Measurements from ENCODE around the gene SEC14L6.

Gene SEC14L6

GRCh38 chr22:30538280-30538679 is 8.3 kb downstream of the SEC14L6 start:
- no peak overlapping the region for H3K4me3 ChIP-seq (ENCODE audit: low read depth, low read length)

- H3K4me3 ChIP-seq (ENCODE audit: low read depth, low read length), result no peak overlapping the region
Measured at GRCh38 chr22:30537083-30537731, 9.3 kb downstream of the SEC14L6 start.

- no peak overlapping the region for H3K4me3 ChIP-seq (ENCODE audit: low read depth, low read length)
Measured at GRCh38 chr22:30535182-30535581, 11.4 kb downstream of the SEC14L6 start.

GRCh38 chr22:30531651-30532608 is 14.6 kb downstream of the SEC14L6 start:
- no peak overlapping the region for H3K4me3 ChIP-seq (ENCODE audit: low read depth, low read length)

- no peak overlapping the region for H3K4me3 ChIP-seq (ENCODE audit: low read depth, low read length)
Measured at GRCh38 chr22:30526656-30527055, 19.9 kb downstream of the SEC14L6 start.

DNA sequence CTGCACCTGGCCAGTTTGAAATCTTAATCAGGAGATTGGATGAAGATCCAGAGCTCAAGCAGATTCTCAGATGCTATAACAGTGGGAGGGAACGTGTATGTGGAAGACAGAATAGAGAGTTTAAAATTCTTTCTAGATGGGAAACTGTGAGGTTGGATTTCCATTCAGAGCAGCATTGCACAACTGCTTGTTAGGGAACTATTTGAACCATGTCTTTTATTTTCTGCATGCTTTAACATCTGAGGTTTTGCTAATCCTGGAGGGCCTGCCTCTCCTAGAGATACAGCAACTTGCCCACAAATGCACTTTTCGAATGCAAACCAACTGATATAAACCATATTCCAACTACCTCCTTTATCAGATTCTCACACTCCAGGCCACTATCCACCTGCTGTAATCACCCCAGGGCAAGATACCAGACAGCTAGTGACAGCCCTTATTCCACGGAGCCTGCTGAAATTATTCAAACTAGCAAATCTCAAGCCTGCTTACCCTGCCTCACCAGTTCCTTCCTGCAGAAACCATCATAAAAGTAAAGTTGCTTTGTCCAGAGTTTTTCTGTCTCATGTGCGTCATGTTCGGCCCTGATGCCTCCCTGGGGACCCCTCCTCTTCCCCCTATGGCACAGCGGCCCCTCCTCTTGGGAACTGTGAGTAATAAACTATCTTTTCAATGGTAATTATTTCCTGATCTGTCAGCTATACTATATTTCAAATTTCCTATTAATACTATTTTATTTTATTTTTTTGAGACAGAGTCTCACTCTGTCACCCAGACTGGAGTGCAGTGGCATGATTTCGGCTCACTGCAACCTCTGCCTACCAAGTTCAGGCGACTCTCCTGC is 22.7 kb downstream of the SEC14L6 start:
- H3K4me3 ChIP-seq (ENCODE audit: low read depth, low read length), result no peak overlapping the region

DNA sequence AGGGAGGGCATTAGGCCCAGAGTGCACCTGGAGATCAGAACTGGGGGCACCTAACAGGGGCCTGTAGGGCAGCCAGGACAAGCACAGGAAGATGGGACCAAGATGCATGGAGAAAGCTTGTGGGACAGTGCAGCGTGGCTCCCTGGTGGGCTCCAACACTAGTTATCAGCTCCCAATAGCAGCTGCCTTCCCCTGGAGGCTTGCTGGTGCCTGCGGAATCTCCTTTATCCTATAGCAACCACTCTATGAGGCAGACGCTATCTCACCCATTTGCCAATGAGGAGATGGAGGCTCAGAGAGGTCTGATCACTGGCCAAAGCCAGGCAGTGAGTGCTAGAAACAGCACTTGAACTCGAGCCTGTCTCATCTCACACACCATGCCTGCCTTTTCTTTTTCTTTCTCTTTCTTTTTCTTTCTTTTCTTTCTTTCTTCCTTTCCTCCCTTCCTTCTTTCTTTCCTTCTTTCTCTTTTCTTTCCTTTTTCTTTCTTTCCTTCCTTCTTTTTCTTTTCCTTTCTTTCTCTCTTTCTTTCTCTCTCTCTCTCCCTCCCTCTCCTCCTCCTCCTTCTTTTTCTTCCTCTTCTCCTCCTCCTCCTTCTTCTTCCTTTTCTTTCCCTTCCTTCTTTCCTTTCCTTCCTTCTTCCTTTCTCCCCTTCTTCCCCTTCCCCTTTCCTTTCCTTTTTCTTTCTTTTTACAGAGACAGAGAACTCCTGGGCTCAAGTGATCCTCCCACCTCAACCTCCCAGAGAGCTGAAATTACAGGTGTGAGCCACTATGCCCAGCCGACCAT is 25.0 kb downstream of the SEC14L6 start:
- H3K4me3 ChIP-seq (ENCODE audit: low read depth, low read length), result no peak overlapping the region

DNA sequence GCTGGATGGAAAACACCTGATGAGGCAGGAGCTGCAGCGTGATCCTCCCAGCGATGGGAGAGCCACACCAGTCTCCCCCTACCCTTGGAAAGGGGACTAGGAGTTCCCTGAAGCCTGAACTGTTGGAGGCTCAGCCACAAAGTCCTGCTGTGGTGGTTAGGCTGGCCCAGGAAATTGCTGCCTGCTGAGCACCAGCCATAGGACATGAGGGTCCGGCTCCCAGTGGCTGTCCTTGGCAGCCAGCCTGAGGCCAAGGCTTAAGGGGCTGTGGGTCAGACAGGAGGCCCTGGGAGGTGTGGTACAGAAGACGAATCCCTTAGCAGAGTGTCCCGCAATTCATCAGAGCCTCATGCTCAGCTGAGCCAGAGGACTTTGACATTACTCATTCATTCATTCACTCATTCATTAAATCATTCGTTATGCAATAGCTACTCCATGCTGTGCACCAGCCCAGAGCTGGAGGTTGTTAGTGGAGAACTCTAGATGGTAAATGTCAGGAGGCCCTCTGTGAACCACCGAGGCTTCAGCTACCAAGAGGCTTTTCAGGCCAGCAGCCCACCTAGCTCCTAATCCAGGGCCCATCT is 26.6 kb downstream of the SEC14L6 start:
- H3K4me3 ChIP-seq (ENCODE audit: low read depth, low read length), result no peak overlapping the region

DNA sequence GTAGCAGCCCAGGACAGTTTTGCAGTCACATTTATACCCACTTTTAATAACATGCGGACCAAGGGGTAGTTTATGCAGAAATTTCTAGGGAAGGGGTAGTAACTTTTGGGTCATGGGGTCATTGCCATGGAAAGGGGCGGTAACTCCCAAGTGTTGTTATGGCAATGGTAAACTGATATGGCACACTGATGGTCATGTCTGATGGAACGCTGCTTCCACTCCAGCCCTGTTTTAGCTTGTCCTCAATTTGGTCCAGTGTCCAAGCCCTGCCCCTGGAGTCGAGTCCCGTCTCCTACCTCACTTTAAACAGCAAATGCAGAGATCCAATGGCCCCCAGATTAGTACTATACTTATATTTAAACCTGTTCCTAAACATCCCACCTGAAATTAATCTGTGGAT is 29.8 kb downstream of the SEC14L6 start:
- H3K4me3 ChIP-seq (ENCODE audit: low read depth, low read length), result no peak overlapping the region

GRCh38 chr22:30516273-30516672 is 30.3 kb downstream of the SEC14L6 start:
- no peak overlapping the region for H3K4me3 ChIP-seq (ENCODE audit: low read depth, low read length)

DNA sequence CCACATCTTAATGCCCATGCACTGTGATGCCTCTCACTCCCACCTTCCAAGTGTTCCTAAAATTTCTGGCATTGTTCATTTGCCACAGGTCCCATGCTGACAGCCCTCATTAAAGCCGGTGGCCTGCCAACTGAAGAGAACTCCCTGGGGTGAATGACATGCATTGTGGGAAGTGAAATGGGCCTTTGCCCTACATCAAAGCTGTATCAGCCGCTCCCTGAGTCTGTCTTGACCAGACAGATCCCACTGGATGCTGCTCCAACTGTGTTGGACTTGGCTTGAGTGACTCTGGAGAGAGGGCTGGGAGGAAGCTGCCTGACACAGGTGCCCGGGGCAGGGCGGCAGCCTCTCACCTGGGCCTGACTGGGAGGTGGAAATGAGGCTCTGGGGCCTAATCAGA is 32.3 kb downstream of the SEC14L6 start:
- no peak overlapping the region for H3K4me3 ChIP-seq (ENCODE audit: low read depth, low read length)

DNA sequence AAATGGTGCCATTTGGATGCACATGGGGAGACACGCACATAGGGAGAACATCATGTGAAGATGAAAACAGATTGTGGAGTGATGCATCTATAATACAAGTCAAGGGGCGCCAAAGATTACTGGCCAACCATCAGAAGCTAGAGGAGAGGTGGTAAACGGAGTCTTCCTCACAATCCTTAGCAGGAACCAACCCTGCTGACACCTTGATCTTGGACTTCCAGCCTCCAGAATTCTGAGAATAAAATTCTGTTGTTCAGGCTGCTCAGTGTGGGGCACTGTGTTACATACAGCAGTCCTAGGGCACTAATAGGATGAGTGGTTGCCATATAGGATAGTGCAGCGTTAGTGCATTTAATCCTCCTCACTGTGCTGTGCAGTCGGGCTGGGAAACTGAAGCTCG is 33.1 kb downstream of the SEC14L6 start:
- no peak overlapping the region for H3K4me3 ChIP-seq (ENCODE audit: low read depth, low read length)

DNA sequence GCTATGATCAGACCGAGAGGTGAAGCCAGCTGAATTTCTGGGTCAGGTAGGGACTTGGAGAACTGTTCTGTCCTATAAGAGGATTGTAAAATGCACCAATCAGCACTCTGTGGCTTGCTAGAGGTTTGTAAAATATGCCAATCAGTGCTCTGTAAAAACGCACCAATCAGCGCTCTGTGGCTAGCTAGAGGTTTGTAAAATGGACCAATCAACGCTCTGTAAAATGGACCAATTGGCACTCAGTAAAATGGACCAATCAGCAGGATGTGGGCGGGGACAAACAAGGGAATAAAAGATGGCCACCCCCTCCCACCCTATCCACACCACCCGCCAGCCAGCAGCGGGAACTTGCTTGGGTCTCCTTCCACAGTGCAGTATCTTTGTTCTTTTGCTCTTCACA is 34.6 kb downstream of the SEC14L6 start:
- no peak overlapping the region for H3K4me3 ChIP-seq (ENCODE audit: low read depth, low read length)

DNA sequence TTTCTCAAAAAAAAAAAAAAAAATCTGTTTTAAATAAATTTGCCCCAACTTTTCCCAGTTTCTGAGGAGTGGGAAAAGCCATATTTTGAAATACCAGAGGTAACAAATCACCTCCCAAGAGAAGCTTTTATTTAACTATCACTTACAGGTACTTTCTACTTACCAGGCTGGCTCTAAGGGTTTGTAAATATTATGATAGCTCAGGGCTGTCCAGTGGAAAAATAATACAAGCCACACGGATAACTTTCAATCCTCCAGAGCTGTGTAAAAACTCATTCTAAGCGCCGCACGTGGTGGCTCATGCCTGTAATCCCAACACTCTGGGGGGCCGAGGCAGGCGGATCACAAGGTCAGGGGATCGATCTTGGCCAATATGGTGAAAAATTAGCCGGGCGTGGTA is 35.4 kb downstream of the SEC14L6 start:
- no peak overlapping the region for H3K4me3 ChIP-seq (ENCODE audit: low read depth, low read length)

DNA sequence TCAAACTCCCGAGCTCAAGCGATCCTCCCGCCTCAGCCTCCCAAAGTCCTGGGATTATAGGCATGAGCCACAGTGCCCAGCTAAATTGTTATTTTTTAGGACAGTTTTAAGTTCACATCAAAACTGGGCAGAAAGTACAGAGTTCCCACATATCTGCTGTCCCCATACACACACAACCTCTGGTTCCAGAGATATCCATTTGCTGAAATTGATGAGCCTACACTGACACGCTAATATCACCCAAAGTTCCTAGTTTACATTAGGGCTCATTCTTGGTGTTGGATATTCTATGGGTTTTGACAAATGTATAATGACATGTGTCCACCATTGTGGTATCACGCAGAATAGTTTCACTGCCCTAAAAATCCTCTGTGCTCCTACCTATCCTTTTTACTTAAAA is 38.3 kb downstream of the SEC14L6 start:
- no peak overlapping the region for H3K4me3 ChIP-seq (ENCODE audit: low read depth, low read length)

GRCh38 chr22:30507670-30508069 is 38.9 kb downstream of the SEC14L6 start:
- H3K4me3 ChIP-seq (ENCODE audit: low read depth, low read length), result no peak overlapping the region

- no peak overlapping the region for H3K4me3 ChIP-seq (ENCODE audit: low read depth, low read length)
Measured at GRCh38 chr22:30506507-30506968, 40.0 kb downstream of the SEC14L6 start.

GRCh38 chr22:30503551-30503950 is 43.0 kb downstream of the SEC14L6 start:
- H3K4me3 ChIP-seq (ENCODE audit: low read depth, low read length), result no peak overlapping the region

- H3K4me3 ChIP-seq (ENCODE audit: low read depth, low read length), result no peak overlapping the region
Measured at GRCh38 chr22:30502911-30503310, 43.6 kb downstream of the SEC14L6 start.

- no peak overlapping the region for H3K4me3 ChIP-seq (ENCODE audit: low read depth, low read length)
Measured at GRCh38 chr22:30502153-30502552, 44.4 kb downstream of the SEC14L6 start.

Data from iPS-11a (cell line).